HG03439 (cell line): ENCODE data around the gene SLC25A33.
"Not testable (repeated sequence)": the region's sequence is repeated elsewhere in the genome, so short reads cannot be mapped to it uniquely, and the experiment has no call there.

Source experiments
- ATAC-seq: cut with Tn5 transposase; IDR thresholded peaks from one replicate; pipeline ENCODE4 v1.9.1; 2021; ENCODE audit warnings: mild to moderate bottlenecking, moderate library complexity; ENCODE audit not compliant: unreplicated experiment

SLC25A33 gene

GRCh38 chr1:9618909-9619679, 79.8 kb downstream of the SLC25A33 start:
- no peak for ATAC-seq

GRCh38 chr1:9621032-9621431, 81.8 kb downstream of the SLC25A33 start:
- no peak for ATAC-seq

GRCh38 chr1:9624081-9624480, 84.8 kb downstream of the SLC25A33 start:
- ATAC-seq, result no peak

GRCh38 chr1:9625030-9625429, 85.8 kb downstream of the SLC25A33 start:
- not testable (repeated sequence) for ATAC-seq

- ATAC-seq, result peak; percentile 47
These were observed 86.9 kb downstream of the SLC25A33 start for GRCh38 chr1:9626201-9626608.

GRCh38 chr1:9628541-9629444, 89.5 kb downstream of the SLC25A33 start:
- no peak for ATAC-seq

GRCh38 chr1:9629445-9630201, 90.4 kb downstream of the SLC25A33 start:
- no peak for ATAC-seq

- ATAC-seq, result no peak
These were observed 91.3 kb downstream of the SLC25A33 start for GRCh38 chr1:9630331-9631111.

GRCh38 chr1:9631613-9632012, 92.3 kb downstream of the SLC25A33 start:
- no peak for ATAC-seq

GRCh38 chr1:9633493-9633892, 94.2 kb downstream of the SLC25A33 start:
- no peak for ATAC-seq

GRCh38 chr1:9634582-9634981, 95.3 kb downstream of the SLC25A33 start:
- ATAC-seq, result no peak
